ENCODE data around the gene AASS. TPM values are rescaled to one million over a fixed set of nuclear protein-coding genes. Genes with fewer than 3 reads are reported as not detected.

The AASS gene
- polyA plus RNA-seq, 1 experiment: 7.1 TPM

- Histone ChIP-seq H3K27me3 (ENCODE audit: control insufficient read depth, insufficient read depth, low read length) (no peaks in the 10 kb centered on the region), H3K36me3 (ENCODE audit: control insufficient read depth, insufficient read depth, low read length) (no peaks in the 10 kb centered on the region), H3K4me3 (ENCODE audit: low read depth, low read length) (no peak overlapping the region)
- DNase-seq (ENCODE audit: low read depth): no peak
- no peak for TF ChIP-seq CTCF (IDR thresholded peaks at IDR 0.05; ENCODE audit: insufficient read depth, low read depth, low read length)
- ChIA-PET POLR2A (interaction anchor here (0.5 kb wide), 1 partner anchor 91 kb away, joined by 4 read pairs; no protein-coding TSS in a partner anchor), CTCF (interaction anchor here (0.9 to 1.1 kb wide), 2 partner anchors 9 to 29 kb away, joined by 3 read pairs; no protein-coding TSS in a partner anchor)
Observed at GRCh38 chr7:122123746-122124145, 20.3 kb downstream of the AASS start.

DNA sequence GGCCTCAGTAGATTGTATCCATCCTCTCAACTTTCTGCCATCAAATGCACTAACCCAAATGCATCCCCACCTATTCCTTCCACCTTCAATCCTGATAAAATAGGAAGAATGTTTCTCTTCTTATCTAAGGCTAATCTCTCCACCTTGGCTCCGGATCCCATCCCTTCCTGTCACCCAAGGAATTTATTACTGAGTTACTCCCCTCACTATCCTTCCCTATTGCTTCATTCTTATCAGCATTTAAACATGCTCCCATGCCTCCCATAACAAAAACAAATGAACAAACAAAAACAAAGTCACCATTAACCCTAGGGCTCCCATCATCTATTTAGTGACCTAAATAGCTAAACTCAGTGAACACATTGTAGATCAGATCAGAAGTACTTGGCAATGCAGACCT lies 25.3 kb downstream of the AASS start:
- TF ChIP-seq CTCF (IDR thresholded peaks at IDR 0.05; ENCODE audit: insufficient read depth, low read depth, low read length): no peak
- Histone ChIP-seq H3K27me3 (ENCODE audit: control insufficient read depth, insufficient read depth, low read length) (no peaks in the 10 kb centered on the region), H3K36me3 (ENCODE audit: control insufficient read depth, insufficient read depth, low read length) (no peaks in the 10 kb centered on the region; the same call in 1 of the 2 replicates), H3K4me3 (ENCODE audit: low read depth, low read length) (no peak overlapping the region)
- CTCF ChIA-PET: interaction anchor here (1.4 kb wide), 1 partner anchor 25 kb away, joined by 3 read pairs; no protein-coding TSS in a partner anchor
- no peak for DNase-seq (ENCODE audit: low read depth)
- POLR2A ChIA-PET: no interaction called here

DNA sequence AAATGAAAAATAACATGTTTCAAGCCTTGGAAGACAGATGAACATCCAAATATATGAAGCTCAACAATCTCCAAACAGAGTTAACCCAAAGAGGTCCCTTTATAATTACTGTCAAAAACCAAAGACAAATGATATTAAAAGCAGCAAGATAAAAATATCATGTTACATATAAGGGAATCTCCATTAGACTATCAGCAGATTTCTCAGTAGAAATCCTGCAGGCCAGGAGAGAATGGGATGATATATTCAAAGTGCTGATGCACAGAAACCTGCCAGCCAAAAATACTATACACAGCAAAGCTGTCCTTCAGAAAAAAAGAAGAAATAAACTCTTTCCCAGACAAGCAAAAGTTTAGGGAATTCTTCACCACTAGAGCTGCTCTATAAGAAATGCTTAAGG lies 41.0 kb downstream of the AASS start:
- H3K36me3 ChIP-seq (ENCODE audit: control insufficient read depth, insufficient read depth, low read length): no peaks in the 10 kb centered on the region
- no peaks in the 10 kb centered on the region for H3K27me3 ChIP-seq (ENCODE audit: control insufficient read depth, insufficient read depth, low read length)
- CTCF ChIA-PET: interaction anchor here (0.9 to 1.2 kb wide), 2 partner anchors 10 to 12 kb away, joined by 3 to 6 read pairs; no protein-coding TSS in a partner anchor
- POLR2A ChIA-PET: no interaction called here
- DNase-seq (ENCODE audit: low read depth): no peak
- H3K4me3 ChIP-seq (ENCODE audit: low read depth, low read length): no peak overlapping the region
- TF ChIP-seq CTCF (IDR thresholded peaks at IDR 0.05; ENCODE audit: insufficient read depth, low read depth, low read length): no peak

DNA sequence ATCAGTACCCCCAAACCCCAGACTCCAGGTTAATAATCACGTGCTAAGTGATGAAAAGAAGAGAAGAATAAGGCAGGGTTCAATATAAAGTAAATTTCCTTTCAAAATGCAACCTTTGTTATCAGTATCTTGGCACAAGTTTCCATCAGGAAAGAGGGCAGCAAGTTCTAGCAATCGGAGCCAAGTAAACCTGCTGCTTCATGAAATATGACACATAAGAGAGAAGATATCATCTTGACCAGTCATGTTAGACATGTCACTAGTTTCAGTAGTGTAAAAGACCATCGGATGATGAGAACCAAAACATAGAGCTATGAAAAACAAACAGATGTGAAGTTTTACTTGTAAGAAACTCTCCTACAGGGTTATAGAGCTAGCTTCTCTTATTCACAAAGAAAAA lies 44.0 kb downstream of the AASS start:
- CTCF ChIA-PET: no interaction called here

DNA sequence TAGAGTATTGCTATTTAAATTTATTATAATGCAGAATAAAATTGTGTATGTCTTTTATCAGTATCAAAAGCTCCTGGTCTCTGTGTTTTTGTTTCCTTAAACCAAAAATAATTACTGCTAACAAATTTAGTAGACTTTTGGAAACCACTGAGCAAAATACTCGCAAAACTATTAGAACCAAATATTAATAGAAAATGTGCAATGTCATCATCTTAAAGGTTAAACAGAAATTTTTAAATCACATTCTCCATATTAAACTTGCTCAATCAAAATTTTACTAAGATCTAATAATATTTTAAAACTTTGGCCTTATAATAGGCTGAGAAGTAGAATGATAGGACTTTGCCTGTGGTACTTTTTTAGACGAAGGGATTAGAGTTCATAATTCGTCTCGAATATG lies 48.4 kb downstream of the AASS start:
- no peak for DNase-seq (ENCODE audit: low read depth)
- no peaks in the 10 kb centered on the region for H3K27me3 ChIP-seq (ENCODE audit: control insufficient read depth, insufficient read depth, low read length)
- TF ChIP-seq CTCF (IDR thresholded peaks at IDR 0.05; ENCODE audit: insufficient read depth, low read depth, low read length): no peak
- POLR2A ChIA-PET: no interaction called here
- H3K36me3 ChIP-seq (ENCODE audit: control insufficient read depth, insufficient read depth, low read length): no peaks in the 10 kb centered on the region
- CTCF ChIA-PET: interaction anchor here (0.9 kb wide), 1 partner anchor 29 kb away, joined by 3 read pairs; no protein-coding TSS in a partner anchor
- no peak overlapping the region for H3K4me3 ChIP-seq (ENCODE audit: low read depth, low read length)

More for the DNA sequence above, 44.0 kb downstream of the AASS start:
- Histone ChIP-seq H3K36me3 (ENCODE audit: control insufficient read depth, insufficient read depth, low read length) (no peaks in the 10 kb centered on the region), H3K27me3 (ENCODE audit: control insufficient read depth, insufficient read depth, low read length) (no peaks in the 10 kb centered on the region), H3K4me3 (ENCODE audit: low read depth, low read length) (no peak overlapping the region)
- DNase-seq (ENCODE audit: low read depth): no peak
- TF ChIP-seq CTCF (IDR thresholded peaks at IDR 0.05; ENCODE audit: insufficient read depth, low read depth, low read length): no peak
- POLR2A ChIA-PET: no interaction called here
